HG03060 (cell line): Measurements from ENCODE around the gene PCP2.

ENCODE experiments used
- ATAC-seq: cut with Tn5 transposase; IDR thresholded peaks from one replicate; pipeline ENCODE4 v1.9.1; 2021; ENCODE audit warnings: low read depth, moderate number of reproducible peaks; ENCODE audit not compliant: unreplicated experiment

PCP2 gene

DNA sequence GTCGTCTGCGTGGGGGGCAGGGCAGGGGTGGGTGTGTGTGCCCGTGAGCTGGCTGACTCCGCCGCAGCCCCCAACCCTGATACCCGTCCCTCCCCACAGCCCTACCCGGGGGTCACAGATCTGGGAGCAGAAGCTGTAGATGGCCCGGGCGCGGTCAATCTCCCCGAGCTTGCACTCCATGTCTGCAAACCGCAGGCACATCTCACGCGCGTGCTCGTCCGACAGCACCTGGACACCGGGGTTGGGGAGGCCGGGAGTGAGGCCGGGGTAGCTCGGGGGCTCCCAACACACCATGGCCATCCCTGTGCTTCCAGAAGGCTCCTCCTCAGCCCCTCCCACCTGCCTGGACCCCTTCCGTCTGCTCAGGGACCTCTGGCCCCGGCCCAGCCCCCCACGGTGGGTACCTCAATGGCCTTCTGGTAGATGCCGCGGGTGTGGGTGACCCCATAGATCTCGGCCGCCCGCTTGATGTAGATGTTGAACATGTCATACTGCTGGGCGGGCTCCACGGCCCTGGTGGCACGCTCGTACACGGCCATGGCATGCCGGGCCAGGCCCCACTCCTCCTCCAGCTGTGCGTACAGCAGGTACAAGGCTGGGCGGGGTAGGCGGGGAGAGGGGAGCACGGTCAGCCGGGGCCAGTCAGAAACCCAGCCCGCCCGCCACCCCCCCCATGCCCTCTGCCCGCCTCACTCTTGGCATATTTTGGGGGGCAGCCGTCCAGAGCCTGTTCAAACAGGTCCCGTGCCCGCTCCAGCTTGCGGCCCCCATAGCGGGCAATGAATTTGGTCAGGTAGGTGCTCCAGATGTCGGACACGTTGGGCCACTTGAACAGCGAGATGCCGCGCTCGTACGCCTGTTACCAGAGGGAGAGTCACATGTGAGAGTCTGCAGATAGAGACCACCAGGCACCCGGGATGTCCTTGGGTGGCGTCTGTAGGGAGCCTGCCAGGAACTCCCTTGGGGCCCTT lies 12.8 kb downstream of the PCP2 start:
- no peak for ATAC-seq

- ATAC-seq = no peak
Measured at GRCh38 chr19:7619671-7620441, 13.7 kb downstream of the PCP2 start.

GRCh38 chr19:7618771-7619510 lies 14.6 kb downstream of the PCP2 start:
- no peak for ATAC-seq

DNA sequence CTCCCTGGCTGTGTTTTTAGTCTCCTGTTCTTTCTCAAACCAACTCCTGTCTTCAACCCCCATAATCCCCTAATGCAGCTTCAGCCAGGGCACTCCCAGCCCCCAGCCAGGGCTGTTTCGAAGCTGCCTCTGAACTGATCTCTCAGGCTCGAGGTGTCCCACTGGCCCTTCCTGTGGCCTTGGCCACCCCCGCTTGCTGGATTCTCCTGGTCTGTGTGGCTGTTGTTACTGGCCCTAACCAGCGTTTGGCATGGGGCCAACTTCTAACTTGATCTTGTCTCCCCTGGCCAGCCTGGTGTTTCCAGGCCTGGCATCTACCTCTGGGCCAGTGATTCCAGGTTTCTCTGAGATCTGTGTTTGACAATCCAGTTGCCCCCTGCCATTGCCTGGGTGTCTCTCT lies 15.2 kb downstream of the PCP2 start:
- ATAC-seq = no peak

- no peak for ATAC-seq
Measured at GRCh38 chr19:7617735-7618134, 15.8 kb downstream of the PCP2 start.

DNA sequence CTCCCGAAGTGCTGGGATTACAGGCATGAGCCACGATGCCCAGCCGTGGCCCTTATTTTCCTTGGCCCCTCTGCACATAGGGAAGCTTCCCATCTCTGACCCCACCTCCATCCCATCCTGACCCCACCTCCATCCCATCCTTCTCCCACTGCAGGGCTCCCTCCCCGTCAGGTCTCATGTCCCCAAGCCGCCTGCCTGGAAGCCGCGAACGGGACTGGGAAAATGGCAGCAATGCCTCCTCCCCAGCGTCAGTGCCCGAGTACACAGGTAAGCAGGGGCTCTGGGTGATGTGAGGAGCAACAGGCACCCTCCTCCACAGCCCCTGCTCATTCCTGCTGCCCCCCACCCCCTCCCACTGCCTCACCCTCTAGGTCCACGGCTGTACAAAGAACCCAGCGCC lies 16.3 kb downstream of the PCP2 start:
- no peak for ATAC-seq

DNA sequence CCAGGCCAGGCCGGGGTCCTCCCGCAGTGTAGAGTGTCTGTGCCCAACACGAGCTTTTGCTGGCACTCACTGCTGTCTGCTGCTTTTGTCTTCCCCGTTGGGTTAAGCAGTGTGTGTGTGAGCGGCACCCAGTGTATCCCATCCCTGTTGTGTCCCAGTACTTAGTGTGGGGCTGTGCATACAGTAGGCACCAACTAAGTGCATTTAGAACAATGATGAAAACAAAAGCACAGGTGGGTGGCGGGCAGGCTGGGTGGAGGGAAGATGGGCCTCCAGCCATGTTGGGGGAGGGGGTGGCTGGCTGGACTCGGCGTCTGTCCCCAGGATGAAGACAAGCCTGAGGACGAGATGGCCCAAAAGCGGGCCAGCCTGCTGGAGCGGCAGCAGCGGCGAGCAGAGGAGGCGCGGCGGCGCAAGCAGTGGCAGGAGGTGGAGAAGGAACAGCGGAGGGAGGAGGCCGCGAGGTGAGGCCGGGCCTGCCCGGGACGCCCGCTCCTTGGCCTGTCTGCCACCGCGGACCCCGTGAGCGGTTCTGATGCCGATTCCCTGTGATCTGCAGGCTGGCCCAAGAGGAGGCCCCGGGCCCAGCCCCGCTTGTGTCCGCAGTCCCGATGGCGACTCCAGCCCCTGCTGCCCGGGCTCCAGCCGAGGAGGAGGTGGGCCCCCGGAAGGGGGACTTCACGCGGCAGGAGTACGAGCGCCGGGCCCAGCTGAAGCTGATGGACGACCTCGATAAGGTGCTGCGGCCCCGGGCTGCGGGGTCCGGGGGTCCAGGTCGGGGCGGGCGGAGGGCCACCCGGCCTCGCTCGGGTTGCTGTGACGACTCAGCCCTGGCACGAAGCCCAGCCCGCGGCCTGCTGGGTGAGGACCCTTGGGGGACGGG lies 18.4 kb downstream of the PCP2 start:
- ATAC-seq = no peak

- no peak for ATAC-seq
Measured at GRCh38 chr19:7612282-7613274, 20.9 kb downstream of the PCP2 start.

DNA sequence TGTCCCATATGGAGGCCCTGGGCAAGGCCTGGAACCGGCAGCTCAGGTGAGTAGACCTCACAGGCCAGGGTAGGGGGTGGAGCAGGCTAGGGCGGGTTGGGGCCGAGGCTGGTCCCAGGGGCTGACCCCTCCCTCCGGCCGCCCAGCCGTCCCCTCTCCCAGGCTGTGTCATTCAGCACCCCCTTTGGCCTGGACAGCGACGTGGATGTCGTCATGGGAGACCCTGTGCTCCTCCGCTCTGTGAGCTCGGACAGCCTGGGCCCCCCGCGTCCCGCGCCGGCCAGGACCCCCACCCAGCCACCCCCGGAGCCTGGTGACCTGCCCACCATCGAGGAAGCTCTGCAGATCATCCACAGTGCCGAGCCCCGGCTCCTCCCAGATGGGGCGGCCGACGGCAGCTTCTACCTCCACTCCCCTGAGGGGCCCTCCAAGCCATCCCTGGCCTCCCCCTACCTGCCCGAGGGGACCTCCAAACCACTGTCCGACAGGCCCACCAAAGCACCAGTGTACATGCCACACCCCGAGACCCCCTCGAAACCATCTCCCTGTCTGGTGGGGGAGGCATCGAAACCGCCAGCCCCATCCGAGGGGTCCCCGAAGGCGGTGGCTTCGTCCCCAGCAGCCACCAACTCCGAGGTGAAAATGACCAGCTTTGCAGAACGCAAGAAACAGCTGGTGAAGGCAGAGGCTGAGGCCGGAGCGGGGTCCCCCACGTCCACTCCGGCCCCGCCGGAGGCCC lies 21.8 kb downstream of the PCP2 start:
- ATAC-seq = no peak

- ATAC-seq = no peak
Measured at GRCh38 chr19:7610491-7611240, 22.9 kb downstream of the PCP2 start.

DNA sequence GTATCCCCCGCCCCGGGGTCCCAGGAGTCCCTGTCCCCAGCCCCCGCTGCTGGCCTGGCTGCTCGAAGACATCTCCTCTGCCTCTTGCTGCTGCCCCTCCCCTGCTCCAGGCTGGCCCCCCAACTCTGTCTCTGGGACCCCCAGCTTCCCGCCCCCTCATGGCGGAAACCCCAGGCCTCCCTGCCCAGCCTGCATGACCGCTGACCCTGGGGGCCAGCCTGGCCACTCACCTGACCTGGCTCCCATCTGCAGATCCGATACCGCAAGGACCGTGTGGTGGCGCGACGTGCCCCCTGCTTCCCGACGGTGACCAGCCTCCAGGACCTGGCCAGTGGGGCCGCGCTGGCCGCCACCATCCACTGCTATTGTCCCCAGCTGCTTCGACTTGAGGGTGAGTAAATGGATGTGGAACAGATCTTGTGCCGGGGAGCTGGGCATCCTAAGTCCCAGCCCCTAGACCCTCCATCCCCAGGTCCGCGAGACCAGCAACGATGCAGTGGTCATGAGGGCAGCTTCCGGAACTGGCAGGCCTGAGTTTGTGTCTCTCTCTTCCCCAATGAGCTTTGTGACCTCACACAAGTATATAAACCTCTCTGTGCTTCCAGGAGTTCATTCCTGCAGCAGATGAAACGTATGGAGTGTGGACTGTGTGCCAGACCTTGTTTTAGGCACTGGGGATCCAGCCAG lies 25.5 kb downstream of the PCP2 start:
- no peak for ATAC-seq

DNA sequence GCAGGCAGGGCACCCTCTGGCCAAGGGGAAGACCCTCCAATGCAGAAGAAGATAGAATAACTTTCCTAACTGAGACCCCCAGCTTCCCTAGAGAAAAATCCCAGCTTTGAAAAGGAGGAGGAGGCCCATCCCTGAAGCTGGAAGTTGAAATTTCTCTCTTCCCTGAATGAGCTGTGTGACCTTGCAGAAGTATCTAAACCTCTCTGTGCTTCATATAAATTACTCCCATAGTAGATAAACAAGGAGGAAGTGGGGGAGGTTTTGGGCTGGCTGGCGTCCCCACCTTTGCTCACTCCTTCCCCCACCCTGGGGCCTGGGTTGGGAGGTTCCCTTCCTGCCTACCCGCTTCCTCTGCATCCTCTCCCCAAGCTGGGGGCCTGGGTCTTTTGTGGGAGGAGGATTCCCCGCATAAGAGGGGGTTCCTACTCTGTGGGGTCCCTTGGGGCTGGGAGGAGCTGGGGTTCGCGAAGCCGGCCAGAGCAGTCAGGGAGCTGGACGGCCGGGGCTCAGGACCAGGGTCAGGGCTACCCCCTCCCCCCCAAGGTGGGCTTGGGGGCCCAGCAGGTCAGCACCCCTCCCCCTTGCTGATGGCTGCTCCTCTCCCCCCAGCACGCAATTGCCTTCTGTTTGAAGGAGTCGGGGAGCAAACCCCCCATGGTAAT lies 26.2 kb downstream of the PCP2 start:
- ATAC-seq = no peak

- ATAC-seq = no peak
Measured at GRCh38 chr19:7606289-7606688, 27.2 kb downstream of the PCP2 start.

GRCh38 chr19:7605490-7606222 lies 27.9 kb downstream of the PCP2 start:
- ATAC-seq = no peak

GRCh38 chr19:7603919-7604318 lies 29.6 kb downstream of the PCP2 start:
- no peak for ATAC-seq
